GM19468 (cell line): ENCODE results near the gene NUPR2.
"Not testable (repeated sequence)": the region's sequence is repeated elsewhere in the genome, so short reads cannot be mapped to it uniquely, and the experiment has no call there.

ENCODE experiments used
- ATAC-seq: cut with Tn5 transposase; IDR thresholded peaks from one replicate; pipeline ENCODE4 v1.9.1; 2021; ENCODE audit warnings: mild to moderate bottlenecking, moderate library complexity, moderate number of reproducible peaks; ENCODE audit not compliant: unreplicated experiment; ENCODE audit errors: extremely low read depth

NUPR2 gene, protein sequence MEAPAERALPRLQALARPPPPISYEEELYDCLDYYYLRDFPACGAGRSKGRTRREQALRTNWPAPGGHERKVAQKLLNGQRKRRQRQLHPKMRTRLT

DNA sequence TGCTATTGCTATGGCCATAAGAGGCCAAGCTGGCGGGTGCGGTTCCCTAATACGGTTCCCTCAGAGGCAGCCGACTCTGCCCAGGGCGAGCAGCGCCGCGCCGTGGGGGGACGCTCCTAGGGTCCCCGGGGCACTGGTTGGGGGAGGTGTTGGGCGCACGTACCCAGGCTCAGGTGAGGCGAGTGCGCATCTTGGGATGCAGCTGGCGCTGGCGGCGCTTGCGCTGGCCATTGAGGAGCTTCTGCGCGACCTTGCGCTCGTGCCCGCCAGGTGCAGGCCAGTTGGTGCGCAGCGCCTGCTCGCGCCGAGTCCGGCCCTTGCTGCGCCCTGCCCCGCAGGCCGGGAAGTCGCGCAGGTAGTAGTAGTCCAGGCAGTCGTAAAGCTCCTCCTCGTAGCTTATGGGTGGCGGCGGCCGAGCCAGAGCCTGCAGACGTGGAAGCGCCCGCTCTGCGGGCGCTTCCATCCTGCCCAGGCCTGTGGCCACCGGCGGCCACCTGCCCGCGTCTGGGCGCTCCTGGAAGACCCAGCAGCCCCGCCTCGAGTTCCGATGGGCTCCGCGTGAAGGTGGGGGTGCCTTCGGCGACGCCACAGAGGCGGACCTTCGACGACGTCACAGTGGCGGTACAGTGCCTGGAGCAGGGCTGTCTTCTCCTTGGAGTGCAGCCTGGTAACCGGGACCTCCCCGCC lies at the start of gene NUPR2:
Gene NUPR2, minus strand, starts transcription at position 566 of the 687 bp plus-strand sequence. Its CDS starts 103 bp downstream, at position 463.
- ATAC-seq = no peak

DNA sequence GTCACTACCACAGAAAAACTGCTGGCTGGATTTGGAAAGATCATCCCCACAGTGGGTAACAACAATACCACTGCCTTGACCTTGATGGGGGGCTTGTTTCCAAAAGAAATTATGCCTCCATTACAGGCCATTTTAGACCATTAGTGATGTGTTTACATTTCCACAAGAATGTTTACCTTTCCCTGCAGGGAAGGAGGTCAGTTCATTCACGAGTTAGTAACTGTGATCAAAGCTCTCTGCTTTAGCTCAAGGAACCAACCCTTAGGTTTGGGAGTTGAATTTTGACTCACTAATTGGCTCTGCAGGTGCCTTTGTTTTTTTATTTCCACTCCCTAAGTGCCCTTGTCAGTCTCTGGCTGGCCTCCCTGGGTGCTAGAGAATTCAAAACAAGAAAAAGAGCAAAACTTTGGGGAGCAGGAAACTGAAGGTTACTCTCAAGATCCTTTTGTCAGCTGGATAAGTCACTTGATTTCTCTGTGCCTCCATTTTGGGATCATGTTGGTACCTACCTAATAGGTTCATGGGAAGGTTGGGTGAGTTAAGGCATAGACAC lies 41.1 kb upstream of the NUPR2 start:
- ATAC-seq = no peak

DNA sequence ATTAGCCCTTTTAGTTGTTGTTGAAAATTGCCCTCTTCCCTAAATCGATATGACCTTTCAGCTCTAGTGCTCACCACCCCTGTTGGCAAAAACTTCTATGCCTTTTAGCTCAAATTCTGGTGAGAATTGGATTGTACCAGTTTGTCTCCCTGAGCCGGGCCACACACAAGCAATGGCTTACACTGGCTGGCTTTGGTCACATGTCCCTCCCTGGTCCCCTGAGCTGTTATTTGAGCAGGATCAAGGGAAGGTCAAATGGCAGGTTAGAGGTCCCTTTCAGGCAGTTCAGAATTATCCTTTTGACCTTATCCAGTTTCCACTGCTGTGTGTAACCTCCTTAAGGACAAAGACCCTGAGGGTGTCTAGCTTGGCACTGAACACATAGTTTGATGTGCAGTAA lies 14.8 kb upstream of the NUPR2 start:
- not testable (repeated sequence) for ATAC-seq

DNA sequence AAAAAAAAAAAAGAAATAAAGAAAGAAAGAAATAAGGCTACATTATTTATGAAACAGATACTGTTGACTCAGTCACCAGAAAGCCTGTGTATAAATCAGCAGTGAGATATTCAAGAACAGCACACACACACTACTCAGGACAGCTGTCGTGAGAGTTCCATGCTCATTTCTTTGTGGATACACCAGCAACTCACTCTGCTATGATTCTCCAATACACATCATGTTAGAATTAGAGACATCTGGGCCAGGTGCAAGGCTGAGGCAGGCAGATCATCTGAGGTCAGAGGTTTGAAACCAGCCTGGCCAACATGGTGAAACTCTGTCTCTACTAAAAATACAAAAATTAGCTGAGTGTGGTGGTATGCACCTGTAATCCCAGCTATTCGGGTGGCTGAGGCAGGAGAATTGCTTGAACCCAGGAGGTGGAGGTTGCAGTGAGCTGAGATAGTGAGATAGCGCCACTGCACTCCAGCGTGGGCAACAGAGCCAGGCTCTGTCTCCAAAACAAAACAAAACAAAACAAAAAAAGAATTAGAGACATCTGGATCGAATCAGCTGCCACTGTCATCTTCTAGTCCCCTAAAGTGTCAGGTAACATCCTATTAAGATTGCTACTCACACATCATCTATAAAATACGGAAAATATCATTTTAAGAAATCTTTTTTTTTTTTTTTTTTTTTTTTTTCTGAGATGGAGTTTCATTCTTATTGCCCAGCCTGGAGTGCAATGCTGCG lies 11.2 kb upstream of the NUPR2 start:
- ATAC-seq = no peak

DNA sequence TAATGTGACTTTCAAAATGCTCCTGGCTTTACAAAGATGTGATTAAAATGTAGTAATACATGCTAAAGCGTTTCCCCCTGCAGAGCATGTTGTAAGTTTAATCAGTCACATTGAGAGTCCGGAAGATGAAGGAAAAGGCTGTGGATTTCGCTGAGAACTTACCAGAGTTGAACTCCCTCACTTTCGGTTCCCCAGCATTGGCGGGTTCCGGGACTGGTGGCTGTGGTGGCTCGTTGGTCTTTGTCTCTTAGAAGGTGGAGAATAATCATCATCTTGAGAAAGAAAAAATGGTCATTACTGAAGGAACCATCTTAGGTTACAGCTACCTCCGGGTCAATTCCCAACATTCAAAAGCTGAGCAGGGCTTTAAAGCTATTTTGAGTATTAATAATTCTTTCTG lies 9.6 kb upstream of the NUPR2 start:
- ATAC-seq = no peak

DNA sequence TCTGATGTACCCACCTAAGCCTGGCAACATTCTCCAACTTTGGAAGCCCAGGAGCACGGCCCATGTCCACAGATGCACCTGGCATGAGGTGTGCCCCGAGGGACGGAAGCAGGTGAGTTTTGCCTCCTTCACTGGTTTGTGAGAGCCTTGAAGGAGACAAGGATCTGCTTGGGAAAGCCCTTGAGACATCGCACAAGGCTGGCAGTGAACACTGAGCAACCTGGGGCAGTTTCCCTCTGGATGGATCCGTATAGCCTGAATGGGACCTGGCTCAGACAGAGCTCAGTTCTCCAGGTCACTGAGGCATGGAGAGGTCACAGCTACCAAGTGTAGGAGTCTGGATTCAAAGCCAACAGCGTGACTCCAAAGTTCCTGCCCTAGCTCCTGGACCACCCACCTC lies 8.8 kb upstream of the NUPR2 start:
- no peak for ATAC-seq

DNA sequence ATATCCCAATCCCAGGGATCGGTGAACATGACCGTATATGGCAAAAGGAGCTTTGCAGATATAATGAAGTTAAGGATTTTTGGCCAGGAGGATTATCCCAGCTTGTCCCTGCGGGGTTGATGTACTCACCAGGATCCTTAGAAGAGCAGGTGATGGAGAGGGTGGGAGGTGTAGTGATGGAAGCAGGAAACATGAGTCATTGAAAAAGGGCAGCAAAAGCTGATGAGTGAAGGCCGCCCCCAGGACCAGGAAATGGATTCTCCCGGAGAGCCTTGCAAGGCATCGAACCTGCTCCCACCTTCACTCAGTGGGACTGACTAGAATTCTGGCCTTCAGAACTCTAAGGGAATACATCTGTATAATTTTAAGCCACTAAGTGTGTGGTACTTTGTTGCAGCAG lies 5.2 kb upstream of the NUPR2 start:
- ATAC-seq = no peak

DNA sequence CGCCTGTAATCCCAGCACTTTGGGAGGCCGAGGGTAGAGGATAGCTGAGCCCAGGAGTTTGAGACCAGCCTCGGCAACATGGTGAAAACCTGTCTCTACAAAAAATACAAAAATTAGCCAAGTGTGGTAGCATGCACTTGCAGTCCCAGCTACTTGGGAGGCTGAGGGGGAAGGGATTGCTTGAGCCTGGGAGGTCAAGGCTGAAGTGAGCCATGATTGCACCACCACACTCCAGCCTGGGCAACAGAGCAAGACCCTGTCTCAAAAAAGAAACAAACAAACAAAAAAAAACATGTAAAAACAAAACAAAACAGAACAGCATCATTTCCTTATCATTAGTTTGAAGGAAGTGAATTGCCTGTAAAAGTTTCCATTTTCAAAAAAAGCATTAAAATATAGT lies 4.0 kb downstream of the NUPR2 start:
- not testable (repeated sequence) for ATAC-seq

DNA sequence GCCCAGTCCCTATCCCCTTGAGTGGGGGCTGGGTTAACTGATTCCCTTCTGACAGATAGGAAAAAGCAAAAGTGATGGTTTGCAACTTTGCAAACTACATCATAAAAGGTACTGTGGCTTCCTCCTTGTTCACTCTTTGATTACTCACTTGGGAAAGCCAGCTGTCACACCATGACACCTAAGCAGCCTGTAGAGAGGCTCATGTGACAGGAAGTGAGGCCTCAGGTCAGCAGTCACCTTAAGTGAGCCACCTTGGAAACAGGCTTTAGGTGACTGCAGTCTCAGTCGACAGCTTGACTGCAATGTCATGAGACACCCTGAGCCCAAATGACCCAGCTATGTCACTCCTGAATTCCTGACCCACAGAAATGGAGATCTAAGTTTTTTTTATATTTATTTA lies 5.6 kb downstream of the NUPR2 start:
- no peak for ATAC-seq

DNA sequence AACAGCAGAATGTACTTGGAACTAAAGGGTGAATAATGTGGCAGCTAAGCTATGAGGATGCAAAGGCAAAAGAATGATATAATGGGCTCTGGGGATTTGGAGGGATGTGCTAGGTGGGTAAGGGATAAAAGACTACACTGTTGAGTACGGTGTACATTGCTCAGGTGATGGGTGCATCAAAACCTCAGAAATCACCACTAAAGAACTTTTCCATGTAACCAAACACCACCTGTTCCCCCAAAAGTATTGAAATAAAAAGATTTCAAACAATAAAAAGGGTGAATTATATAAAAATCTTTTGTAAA lies 8.3 kb downstream of the NUPR2 start:
- ATAC-seq = no peak

DNA sequence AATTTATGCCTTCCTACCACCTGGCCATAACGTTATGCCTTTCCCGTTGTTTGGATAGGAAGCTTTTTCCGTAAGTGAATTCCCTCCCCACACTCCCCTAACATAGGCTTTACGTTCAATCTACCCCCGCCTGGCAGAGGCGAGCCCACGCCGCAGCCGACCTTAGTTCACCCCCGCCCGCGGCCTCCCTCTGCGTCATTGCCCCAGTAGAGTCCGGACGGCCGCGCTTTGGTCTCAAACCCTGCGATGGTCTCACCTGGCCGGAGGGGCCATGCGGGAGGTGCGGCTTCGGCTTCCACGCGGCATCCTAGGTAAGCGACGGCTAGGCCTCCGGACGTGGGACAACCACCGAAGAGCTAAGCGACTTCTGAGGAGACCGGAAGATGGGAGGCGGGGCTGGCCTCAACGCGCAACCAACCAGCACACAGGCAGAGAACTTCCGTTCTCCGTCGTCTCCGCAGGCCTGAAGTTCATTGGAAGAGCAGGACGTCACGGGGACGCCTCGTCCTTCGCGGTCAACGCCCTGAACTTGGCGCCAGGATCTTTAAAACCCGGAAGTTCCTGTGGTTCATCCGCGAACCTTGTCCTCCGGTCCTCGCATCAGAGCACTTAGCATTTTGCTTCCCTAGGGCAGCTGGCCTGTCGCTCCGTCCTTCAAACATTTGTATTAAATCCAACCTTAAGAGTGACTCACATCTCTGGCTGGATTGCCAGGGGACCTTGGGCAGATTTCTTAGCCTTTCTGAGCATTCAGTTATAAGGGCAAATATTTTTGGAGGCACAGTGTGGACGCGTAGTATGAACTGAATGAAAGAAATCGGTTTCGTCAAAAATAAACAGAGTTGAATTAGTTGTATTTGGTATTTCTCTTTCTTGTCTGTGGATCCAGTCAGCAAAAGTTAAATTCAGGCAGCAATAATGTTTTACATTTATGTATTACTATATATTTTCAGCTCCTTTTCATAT lies 9.8 kb downstream of the NUPR2 start, which contains the start of gene CHCHD2:
Gene CHCHD2, minus strand, starts transcription at position 369 of the 966 bp plus-strand sequence. Its CDS starts 63 bp downstream, at position 306.
- peak; percentile 99 for ATAC-seq

DNA sequence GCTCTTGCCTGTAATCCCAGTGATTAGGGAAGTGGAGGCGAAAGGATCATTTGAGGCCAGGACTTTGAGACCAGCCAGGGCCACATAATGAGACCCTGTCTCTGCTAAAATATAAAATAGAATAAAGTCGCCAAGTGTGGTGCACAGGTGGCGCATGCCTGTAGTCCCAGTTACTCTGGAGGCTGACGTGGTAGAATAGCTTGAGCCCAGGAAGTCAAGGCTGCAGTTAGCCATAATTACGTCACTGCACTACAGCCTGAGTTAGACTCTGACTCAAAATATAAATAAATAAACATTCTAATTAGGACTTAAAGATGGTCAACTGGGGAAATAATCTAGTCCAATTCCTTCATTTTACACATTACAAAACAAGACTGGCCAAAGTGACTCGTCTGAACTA lies 10.7 kb downstream of the NUPR2 start:
- ATAC-seq = no peak

DNA sequence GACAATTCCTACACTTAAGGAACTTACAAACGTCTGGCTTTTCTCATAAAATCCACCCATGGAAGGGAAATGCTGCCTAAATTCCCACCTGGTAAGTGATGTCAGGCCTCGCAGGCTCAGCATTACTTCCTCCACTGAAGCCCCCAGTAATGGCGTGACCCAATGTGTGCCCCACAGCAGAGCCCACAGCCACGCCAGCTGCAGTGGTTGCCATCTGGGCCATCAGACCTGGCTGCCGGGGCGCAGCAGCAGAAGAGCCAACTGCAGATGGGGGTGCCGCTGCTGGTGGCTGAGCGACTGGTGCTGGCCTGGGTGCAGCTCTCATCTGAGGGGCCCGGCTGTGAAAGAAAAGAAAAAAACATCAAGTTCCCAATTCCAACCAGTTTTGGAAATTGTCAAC lies 12.1 kb downstream of the NUPR2 start:
- ATAC-seq = not testable (repeated sequence)

DNA sequence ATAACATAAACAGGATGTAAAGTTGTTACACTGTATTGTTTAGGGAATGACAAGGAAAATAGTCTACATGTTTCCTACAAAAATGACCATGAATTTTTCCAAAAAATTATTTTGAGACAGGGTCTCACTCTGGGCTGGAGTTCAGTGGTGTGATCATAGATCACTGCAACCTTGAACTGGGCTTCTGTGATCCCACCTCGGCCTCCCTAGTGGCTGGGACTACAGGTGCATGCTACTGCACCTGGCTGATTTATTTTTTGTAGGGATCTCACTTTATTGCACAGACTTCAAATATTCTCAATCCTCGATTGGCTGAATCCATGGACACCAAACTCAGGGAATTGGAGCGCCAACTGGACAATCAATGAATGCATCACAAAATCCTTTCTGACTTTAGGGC lies 16.6 kb downstream of the NUPR2 start:
- no peak for ATAC-seq

DNA sequence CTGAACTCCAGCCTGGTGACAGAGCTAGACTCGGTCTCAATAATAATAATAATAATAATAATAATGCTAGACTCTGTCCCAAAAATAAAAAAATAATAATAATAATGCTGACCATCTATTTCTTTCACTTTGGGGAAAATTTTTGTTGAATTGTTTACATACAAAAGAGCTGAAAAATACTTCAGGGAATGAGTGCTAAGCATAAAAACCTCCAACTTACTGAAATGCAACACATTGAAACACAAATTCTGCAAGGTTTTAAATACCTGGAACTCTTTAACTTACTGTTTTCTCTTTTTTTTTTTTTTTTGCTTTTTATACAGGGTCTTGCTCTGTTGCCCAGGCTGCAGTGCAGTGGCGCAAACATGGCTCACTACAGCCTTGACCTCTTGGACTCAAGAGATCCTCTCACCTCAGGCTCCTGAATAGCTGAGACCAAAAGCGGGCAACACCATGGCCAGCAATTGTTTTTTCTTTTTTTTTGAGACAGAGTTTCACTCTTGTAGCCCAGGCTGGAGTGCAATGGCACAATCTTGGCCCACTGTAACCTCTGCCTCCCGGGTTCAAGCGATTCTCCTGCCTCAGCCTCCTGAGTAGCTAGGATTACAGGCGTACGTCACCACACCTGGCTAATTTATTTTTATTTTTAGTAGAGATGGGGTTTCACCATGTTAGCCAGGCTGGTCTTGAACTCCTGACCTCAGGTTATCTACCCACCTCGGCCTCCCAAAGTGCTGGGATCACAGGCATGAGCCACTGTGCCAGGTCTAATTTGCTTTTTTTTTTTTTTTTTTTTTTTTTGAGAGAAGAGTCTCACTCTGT lies 17.8 kb downstream of the NUPR2 start:
- ATAC-seq = not testable (repeated sequence)

DNA sequence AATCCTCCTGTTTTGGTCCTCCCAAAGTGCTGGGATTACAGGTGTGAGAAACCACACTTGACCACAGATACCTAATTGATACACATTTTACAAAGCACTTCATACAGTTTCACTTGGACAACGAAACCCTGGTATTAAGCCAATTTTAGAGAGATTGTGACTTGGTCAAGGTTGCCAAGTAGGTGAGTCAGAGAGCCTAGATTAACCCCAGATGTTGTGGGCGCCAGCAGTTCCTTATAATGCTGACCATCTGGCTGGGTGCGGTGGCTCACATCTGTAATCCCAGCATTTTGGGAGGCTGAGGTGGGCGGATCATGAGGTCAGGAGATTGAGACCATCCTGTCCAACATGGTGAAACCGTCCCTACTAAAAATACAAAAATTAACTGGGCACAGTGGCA lies 18.5 kb downstream of the NUPR2 start:
- no peak for ATAC-seq

DNA sequence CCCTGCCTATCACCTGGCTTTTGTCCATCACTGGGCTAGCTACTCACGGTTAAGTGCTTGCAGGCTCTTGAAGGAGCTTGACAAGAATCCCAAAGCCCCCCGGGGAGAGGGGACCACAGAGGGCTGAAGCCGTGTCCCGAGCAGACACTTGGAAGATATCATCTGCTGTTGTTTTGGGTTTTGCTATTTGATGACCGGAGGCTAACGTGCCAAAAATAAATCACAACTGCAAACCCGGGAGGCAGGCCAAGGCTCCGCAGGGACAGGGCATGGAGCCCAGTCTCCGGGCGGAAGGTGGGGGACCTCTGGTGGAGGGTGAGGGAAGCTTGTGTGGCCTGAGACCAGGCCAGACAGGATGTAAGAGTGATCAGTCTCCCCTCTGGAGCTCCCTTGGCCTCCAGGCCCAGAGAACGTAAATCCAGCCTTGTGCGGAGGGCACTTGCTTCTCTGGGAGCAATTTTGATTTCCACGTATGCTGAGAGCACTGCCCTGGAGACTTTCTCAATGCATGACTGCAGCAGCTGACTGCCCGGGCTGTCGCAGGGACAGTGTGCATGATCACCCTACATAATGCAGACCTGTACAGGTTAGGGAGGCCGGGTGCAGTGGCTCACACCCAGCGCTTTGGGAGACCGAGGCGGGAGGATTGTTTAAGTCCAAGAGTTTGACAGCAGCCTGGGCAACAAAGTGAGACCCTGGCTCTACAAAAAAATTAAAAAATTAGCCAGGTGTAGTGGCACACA lies 23.3 kb downstream of the NUPR2 start, which contains the start of gene PHKG1:
Gene PHKG1, minus strand, starts transcription at position 164 of the 743 bp plus-strand sequence. CDS start 4,011 bp downstream, outside the sequence.
- ATAC-seq = no peak

DNA sequence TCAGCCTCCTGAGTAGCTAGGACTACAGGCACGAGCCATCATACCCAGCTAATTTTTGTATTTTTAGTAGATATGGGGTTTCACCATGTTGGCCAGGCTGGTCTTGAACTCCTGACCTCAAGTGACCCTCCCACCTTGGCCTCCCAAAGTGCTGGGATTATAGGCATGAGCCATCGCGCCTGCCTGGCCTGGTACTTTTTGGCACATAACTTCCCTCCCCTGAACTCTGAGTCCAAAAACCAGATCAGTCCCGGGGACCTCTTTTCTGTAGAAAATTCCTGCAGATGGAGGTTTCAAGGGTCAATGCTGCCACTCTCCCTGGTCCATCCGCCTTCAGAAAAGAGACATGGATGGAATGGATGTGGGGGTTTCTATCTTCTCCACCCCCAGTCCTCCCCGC lies 23.8 kb downstream of the NUPR2 start:
- not testable (repeated sequence) for ATAC-seq

DNA sequence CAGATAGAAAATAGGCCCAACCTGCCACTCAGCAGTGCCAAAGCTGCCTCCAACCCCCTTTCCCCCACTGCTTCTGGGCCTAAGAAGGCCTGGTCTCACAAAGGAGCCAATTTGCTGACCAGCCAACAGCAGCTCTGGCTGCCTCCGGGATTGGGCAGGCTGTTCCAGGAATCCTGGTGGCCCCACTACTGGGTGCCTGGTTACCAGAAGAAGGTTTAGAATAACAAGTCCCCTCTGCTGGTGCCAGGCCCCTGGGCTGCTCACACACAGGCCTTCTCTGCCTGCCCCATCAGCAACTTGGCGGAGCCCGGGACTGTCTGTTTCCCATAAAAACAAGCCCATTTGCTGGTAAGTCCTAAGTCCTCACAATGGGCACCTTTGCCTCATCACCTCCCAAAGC lies 24.6 kb downstream of the NUPR2 start:
- no peak for ATAC-seq
